DND-41 (cell line): ENCODE data around the gene SND1.

Experiments
- ATAC-seq: fragments of 200-7000 bp; cut with Tn5 transposase; 3 replicates; pipeline ENCODE4 v1.9.1; 2021; ENCODE audit warnings: low read depth; ENCODE audit not compliant: insufficient read depth
- DNase-seq: peaks from one replicate; pipeline ENCODE4 v3.0.0-alpha.2; 2020
- H2AFZ ChIP-seq: 2 replicates; pipeline ENCODE4 v1.6.0; 2012; ENCODE audit warnings: low read depth, low read length
- H3K27ac ChIP-seq: 2 replicates; pipeline ENCODE4 v1.5.1; 2012; ENCODE audit warnings: low read length, inconsistent platforms
- H3K27me3 ChIP-seq: fragments of 200-600 bp; sonication (generic); 2 replicates; pipeline ENCODE4 v1.6.0; 2012; ENCODE audit warnings: low read length, mild to moderate bottlenecking, inconsistent platforms; ENCODE audit not compliant: insufficient read depth, poor library complexity
- H3K36me3 ChIP-seq: 2 replicates; pipeline ENCODE4 v1.5.1; 2012; ENCODE audit warnings: low read length, inconsistent platforms; ENCODE audit not compliant: insufficient read depth
- H3K4me1 ChIP-seq: 2 replicates; pipeline ENCODE4 v1.5.1; 2012; ENCODE audit warnings: mild to moderate bottlenecking, low read length; ENCODE audit not compliant: insufficient read depth
- H3K4me2 ChIP-seq: 2 replicates; pipeline ENCODE4 v1.6.0; 2012; ENCODE audit warnings: mild to moderate bottlenecking, moderate library complexity, low read length, inconsistent platforms; ENCODE audit not compliant: insufficient read depth
- H3K4me3 ChIP-seq, 2 experiments: fragments of 200-600 bp in 1 of 2; shearing (Covaris generic) in 1 of 2; 2 replicates each; pipeline ENCODE4 v1.5.1; 2012 to 2016; ENCODE audit warnings: inconsistent platforms in 2 of 2, low read length in 2 of 2, mild to moderate bottlenecking in 2 of 2, low read depth in 1 of 2, moderate library complexity in 1 of 2
- H3K79me2 ChIP-seq: 2 replicates; pipeline ENCODE4 v1.6.0; 2012; ENCODE audit warnings: low read length, inconsistent platforms; ENCODE audit not compliant: insufficient read depth
- H3K9ac ChIP-seq: 2 replicates; pipeline ENCODE4 v1.6.0; 2012; ENCODE audit warnings: low read depth, mild to moderate bottlenecking, inconsistent platforms, low read length, moderate library complexity
- H3K9me3 ChIP-seq: 2 replicates; pipeline ENCODE4 v1.5.1; 2012; ENCODE audit warnings: low read length, moderate library complexity, mild to moderate bottlenecking, inconsistent platforms; ENCODE audit not compliant: insufficient read depth, severe bottlenecking
- H4K20me1 ChIP-seq: 2 replicates; pipeline ENCODE4 v1.6.0; 2012; ENCODE audit warnings: low read length; ENCODE audit not compliant: insufficient read depth
- EZH2 ChIP-seq: IDR thresholded peaks from 3 replicates; pipeline ENCODE4 v1.6.1; 2012; ENCODE audit warnings: borderline replicate concordance, low read depth, mild to moderate bottlenecking, moderate library complexity, low read length, inconsistent platforms; ENCODE audit not compliant: severe bottlenecking
- TF ChIP-seq, protein P1 (sequence below): IDR thresholded peaks from 2 replicates; pipeline ENCODE4 v1.5.1; 2012; ENCODE audit warnings: borderline replicate concordance, low read length, moderate library complexity, mild to moderate bottlenecking; ENCODE audit not compliant: poor library complexity, severe bottlenecking; ENCODE audit errors: extremely low read depth

The SND1 gene

DNA sequence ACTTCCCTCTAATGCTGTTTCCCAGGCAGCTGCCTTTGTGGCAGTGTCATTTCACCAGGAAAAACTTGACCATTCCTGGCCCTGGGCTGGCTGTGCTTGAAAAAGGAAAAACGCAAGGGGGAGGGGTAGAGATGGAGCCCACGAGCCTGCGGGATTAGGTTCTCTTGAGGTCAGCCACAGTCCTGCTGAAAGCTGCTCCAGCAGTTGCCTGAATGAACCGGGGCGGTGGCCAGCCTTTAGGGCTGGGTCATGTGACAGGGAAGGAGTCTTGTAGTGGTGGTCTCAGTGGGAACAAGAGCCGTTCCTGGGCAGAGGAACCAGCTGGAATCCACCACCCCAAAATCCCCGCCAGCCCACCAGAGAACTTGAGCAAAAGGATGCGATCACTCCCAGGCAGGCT, 430.4 kb downstream of the SND1 start:
- no peak for DNase-seq
- H3K36me3 ChIP-seq: peaks cover 87% of the 10 kb centered on the region
- H3K9me3 ChIP-seq: no peaks in the 10 kb centered on the region
- no peak overlapping the region for H2AFZ ChIP-seq
- H3K79me2 ChIP-seq: no peaks in the 10 kb centered on the region
- no peak overlapping the region for H3K4me2 ChIP-seq
- ATAC-seq: no peak
- no peak overlapping the region for H3K4me3 ChIP-seq
- H3K9ac ChIP-seq: no peak overlapping the region
- H4K20me1 ChIP-seq: no peaks in the 10 kb centered on the region
- TF ChIP-seq, protein P1, sequence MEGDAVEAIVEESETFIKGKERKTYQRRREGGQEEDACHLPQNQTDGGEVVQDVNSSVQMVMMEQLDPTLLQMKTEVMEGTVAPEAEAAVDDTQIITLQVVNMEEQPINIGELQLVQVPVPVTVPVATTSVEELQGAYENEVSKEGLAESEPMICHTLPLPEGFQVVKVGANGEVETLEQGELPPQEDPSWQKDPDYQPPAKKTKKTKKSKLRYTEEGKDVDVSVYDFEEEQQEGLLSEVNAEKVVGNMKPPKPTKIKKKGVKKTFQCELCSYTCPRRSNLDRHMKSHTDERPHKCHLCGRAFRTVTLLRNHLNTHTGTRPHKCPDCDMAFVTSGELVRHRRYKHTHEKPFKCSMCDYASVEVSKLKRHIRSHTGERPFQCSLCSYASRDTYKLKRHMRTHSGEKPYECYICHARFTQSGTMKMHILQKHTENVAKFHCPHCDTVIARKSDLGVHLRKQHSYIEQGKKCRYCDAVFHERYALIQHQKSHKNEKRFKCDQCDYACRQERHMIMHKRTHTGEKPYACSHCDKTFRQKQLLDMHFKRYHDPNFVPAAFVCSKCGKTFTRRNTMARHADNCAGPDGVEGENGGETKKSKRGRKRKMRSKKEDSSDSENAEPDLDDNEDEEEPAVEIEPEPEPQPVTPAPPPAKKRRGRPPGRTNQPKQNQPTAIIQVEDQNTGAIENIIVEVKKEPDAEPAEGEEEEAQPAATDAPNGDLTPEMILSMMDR: no peak
- TF ChIP-seq EZH2: no peak
- no peaks in the 10 kb centered on the region for H3K4me1 ChIP-seq
- H3K27me3 ChIP-seq: no peaks in the 10 kb centered on the region
- no peak overlapping the region for H3K27ac ChIP-seq

DNA sequence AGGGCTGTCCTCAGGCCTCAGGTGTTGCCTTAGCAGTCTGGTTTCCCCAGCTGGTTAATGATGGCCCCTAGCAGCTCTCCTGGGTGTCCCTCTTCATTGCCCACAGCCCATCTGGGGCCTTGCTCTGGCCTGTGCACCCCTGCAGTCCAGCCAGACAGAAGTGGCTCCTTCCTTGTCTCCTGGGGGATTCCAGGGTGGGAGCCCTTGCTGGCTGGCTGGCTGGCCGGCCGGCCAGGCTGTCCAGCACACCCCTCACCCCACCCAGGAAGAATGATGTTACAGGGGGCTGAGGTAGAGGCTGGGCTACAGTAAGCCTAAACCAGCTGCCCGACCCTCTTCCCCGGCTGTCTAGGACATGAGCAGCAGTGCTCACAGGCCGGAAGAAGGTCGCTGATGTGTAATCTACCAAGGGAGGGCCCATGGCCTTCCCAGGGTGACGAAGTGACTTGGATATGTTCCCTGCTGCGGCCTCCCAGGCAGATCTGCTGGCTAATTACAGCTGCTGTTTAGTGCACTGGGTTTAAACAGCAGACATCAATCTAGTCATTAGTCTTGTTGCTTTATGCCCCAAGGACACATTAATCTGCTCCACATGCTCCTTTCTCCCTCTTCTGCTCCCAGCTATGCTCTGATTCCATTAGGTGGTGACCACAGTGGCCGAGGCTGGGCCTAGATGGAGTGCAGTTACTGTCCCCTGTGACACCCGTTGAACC, 433.1 kb downstream of the SND1 start:
- Histone ChIP-seq H3K4me3 (no peak overlapping the region), H3K36me3 (peaks cover 84% of the 10 kb centered on the region), H3K9me3 (no peaks in the 10 kb centered on the region), H2AFZ (no peak overlapping the region), H3K4me1 (no peaks in the 10 kb centered on the region), H3K79me2 (no peaks in the 10 kb centered on the region), H3K27me3 (no peaks in the 10 kb centered on the region), H3K9ac (no peak overlapping the region), H3K27ac (no peak overlapping the region), H3K4me2 (no peak overlapping the region), H4K20me1 (no peaks in the 10 kb centered on the region)
- no peak for ATAC-seq
- TF ChIP-seq, protein P1: no peak
- TF ChIP-seq EZH2: no peak
- no peak for DNase-seq

DNA sequence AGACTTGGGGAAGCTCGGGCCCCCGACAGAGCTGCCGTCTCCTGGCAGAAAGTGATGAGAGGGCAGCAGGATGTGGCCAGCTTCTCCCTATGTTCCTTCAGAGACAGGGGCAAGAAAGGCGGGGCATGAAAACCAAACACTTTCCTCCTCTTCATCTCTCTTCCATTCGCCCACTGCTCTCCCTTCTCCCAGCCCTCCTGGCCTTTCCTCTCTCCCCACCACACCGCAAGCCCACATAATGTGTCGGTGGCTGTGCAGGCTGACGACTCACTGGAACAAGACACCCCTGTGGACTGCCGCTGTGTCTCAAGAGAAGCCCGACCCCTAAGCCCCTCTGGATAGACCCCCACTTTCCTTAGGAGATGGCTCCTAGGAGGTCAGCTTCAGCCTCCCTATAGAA, 438.5 kb downstream of the SND1 start:
- H3K79me2 ChIP-seq: no peaks in the 10 kb centered on the region
- no peak overlapping the region for H2AFZ ChIP-seq
- no peaks in the 10 kb centered on the region for H4K20me1 ChIP-seq
- no peak overlapping the region for H3K27ac ChIP-seq
- no peaks in the 10 kb centered on the region for H3K27me3 ChIP-seq
- no peak overlapping the region for H3K4me2 ChIP-seq
- TF ChIP-seq, protein P1: no peak
- TF ChIP-seq EZH2: no peak
- DNase-seq (no peak), ATAC-seq (no peak; the same call in 2 of the 3 replicates)
- H3K36me3 ChIP-seq: peaks cover 88% of the 10 kb centered on the region
- H3K9ac ChIP-seq: no peak overlapping the region
- H3K4me3 ChIP-seq: no peak overlapping the region
- no peaks in the 10 kb centered on the region for H3K9me3 ChIP-seq
- no peaks in the 10 kb centered on the region for H3K4me1 ChIP-seq

DNA sequence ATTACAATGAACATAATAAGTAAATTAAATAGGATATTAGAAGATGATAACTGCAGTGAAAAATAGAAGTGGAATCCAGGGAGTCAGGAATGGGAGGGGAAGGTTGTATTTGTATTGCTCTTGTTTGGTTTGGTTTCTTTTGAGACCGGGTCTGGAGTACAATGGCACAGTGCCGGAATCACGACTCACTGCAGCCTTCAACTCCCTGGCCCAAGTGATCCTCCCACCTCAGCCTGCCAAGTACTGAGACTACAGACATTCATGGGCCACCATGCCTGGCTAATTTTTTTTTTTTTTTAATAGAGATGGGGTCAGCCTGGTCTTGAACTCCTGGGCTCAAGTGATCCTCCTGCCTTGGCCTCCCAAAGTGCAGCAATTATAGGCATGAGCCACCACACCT, 439.1 kb downstream of the SND1 start:
- H3K4me2 ChIP-seq: no peak overlapping the region
- no peak overlapping the region for H3K9ac ChIP-seq
- DNase-seq (no peak), ATAC-seq (no peak)
- H3K79me2 ChIP-seq: no peaks in the 10 kb centered on the region
- peaks cover 82% of the 10 kb centered on the region for H3K36me3 ChIP-seq
- no peaks in the 10 kb centered on the region for H3K4me1 ChIP-seq
- H2AFZ ChIP-seq: no peak overlapping the region
- H3K9me3 ChIP-seq: no peaks in the 10 kb centered on the region
- no peaks in the 10 kb centered on the region for H4K20me1 ChIP-seq
- TF ChIP-seq, protein P1: no peak
- TF ChIP-seq EZH2: no peak
- no peak overlapping the region for H3K27ac ChIP-seq
- H3K4me3 ChIP-seq: no peak overlapping the region
- H3K27me3 ChIP-seq: no peaks in the 10 kb centered on the region
